ENCODE data around the gene IL36G.

The IL36G gene

DNA sequence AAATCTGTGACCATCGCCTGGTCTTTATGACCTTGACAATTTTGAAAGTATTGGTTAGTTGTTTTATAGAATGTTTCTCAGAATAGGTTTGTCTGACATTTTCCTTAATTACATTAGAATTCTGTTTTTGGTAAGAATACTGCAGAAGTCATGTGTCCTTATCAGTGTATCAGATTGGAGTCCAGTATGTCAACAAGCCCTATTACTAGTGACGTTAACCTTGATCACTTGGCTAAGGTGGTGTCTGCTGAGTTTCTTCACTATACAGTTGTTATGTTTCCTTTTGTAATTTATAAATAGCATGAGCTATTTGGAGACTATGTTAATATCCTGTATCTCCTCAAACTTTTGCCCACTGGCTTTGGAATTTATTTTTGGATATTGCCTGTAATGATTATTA is 10.8 kb upstream of the IL36G start:
- in situ Hi-C loops (cut with HindIII; ENCODE audit: low sequenced_read_pairs) = no loop called here
- TF ChIP-seq, protein P1, sequence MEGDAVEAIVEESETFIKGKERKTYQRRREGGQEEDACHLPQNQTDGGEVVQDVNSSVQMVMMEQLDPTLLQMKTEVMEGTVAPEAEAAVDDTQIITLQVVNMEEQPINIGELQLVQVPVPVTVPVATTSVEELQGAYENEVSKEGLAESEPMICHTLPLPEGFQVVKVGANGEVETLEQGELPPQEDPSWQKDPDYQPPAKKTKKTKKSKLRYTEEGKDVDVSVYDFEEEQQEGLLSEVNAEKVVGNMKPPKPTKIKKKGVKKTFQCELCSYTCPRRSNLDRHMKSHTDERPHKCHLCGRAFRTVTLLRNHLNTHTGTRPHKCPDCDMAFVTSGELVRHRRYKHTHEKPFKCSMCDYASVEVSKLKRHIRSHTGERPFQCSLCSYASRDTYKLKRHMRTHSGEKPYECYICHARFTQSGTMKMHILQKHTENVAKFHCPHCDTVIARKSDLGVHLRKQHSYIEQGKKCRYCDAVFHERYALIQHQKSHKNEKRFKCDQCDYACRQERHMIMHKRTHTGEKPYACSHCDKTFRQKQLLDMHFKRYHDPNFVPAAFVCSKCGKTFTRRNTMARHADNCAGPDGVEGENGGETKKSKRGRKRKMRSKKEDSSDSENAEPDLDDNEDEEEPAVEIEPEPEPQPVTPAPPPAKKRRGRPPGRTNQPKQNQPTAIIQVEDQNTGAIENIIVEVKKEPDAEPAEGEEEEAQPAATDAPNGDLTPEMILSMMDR (IDR thresholded peaks at IDR 0.05; ENCODE audit: low read depth, low read length) = no peak
- H3K4me3 ChIP-seq (ENCODE audit: low read depth, low read length) = no peak overlapping the region

DNA sequence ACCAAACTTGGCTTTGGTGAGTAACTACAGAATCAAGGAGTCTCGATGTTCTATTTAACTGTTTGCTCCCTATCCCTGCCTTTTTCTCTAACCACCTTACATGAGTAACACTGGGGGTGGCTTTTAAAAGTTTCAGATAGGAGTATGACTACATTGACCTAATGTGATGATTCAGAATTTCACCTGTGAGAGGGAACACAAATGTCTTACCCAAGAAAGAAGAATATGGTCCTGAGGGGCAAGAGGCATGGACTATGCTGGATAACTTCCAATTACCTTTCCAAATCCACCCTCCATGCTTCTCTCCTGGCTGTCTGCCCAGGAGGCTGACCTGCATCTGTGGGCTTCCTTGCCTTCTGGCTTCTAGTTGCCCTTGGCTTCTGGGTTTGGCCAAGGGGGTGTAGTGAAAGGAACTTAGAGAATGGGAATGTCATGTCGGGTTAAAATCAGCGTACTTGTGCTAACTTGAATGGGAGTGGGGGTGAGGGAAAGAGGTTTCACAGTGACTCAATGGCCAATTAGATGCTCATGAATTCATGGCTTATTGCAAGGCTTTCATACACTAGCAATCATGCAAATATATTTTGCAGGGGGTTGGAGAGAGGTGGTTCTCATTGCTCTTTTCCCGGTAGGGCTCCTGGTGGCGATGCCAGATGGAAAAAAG is 5.3 kb upstream of the IL36G start:
- DNase-seq (ENCODE audit: low read depth, low spot score) = no peak
- TF ChIP-seq, protein P1 (IDR thresholded peaks at IDR 0.05; ENCODE audit: low read depth, low read length) = no peak
- in situ Hi-C loops (cut with HindIII; ENCODE audit: low sequenced_read_pairs) = no loop called here
- H3K4me3 ChIP-seq (ENCODE audit: low read depth, low read length) = no peak overlapping the region

More for the DNA sequence above, 10.8 kb upstream of the IL36G start:
- no peak for DNase-seq (ENCODE audit: low read depth, low spot score)

DNA sequence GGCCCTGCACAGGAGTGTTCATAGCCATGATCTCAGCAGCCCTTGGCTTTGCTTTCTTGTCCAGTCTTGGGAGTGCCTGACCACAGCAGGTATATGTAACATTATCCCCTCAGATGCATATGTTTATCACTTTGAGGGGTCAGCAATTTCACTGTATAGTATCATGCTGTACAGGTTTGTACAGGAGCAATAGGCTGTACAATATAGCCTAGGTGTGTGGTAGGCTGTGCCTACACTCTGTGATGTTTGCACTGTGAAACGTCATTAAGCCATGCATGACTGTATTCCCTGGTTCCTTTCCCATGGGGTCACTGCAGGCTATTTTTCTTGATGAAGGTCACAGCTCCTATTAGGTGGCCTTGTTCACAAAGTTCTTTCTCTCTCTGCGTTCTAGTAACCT is 4.7 kb upstream of the IL36G start:
- TF ChIP-seq, protein P1 (IDR thresholded peaks at IDR 0.05; ENCODE audit: low read depth, low read length) = no peak
- H3K4me3 ChIP-seq (ENCODE audit: low read depth, low read length) = no peak overlapping the region
- DNase-seq (ENCODE audit: low read depth, low spot score) = no peak
- in situ Hi-C loops (cut with HindIII; ENCODE audit: low sequenced_read_pairs) = no loop called here

DNA sequence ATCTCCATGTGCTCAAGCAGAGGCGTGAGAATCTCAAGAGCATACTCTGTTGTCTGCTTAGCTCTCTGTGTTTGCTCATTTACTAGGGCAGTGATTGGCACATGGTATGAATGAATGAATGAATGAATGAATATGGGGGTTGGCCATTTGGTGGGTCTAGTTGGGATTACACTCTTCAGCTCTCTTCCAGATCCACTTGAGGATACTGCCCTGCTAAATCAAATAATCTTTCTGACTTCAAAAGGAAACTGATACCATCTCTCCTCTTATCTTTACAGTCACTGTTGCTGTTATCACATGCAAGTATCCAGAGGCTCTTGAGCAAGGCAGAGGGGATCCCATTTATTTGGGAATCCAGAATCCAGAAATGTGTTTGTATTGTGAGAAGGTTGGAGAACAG is 1.9 kb downstream of the IL36G start:
- H3K4me3 ChIP-seq (ENCODE audit: low read depth, low read length) = no peak overlapping the region
- TF ChIP-seq, protein P1 (IDR thresholded peaks at IDR 0.05; ENCODE audit: low read depth, low read length) = no peak
- DNase-seq (ENCODE audit: low read depth, low spot score) = no peak
- in situ Hi-C loops (cut with HindIII; ENCODE audit: low sequenced_read_pairs) = no loop called here

DNA sequence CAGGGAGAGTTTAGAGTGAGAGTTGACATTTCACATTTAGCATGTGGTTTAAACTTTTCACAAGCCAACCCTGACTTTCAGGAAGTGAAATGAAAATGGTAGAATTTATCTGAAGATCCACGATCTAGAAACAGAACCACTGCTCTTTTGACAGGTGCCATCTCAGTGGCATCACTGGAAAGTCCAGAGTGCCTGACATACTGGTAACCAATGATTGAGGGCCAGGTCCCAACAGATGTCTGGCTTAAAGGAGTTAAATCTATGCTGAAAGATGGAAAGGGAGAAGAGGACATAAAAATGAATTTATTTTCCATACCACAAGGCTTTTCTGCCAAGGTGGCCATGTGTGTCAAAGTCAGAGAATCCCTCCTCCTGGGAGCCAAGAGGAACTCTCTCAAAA is 2.7 kb downstream of the IL36G start:
- in situ Hi-C loops (cut with HindIII; ENCODE audit: low sequenced_read_pairs) = no loop called here
- no peak for DNase-seq (ENCODE audit: low read depth, low spot score)
- no peak overlapping the region for H3K4me3 ChIP-seq (ENCODE audit: low read depth, low read length)
- TF ChIP-seq, protein P1 (IDR thresholded peaks at IDR 0.05; ENCODE audit: low read depth, low read length) = no peak

- TF ChIP-seq, protein P1 (IDR thresholded peaks at IDR 0.05; ENCODE audit: low read depth, low read length) = no peak
- no peak overlapping the region for H3K4me3 ChIP-seq (ENCODE audit: low read depth, low read length)
- in situ Hi-C loops (cut with HindIII; ENCODE audit: low sequenced_read_pairs) = no loop called here
- no peak for DNase-seq (ENCODE audit: low read depth, low spot score)
These were observed 7.3 kb downstream of the IL36G start for GRCh38 chr2:112985090-112985489.

Measured in astrocyte of the spinal cord (primary cell).